K562 (cell line): ENCODE data around the gene ZP3.
"Not testable (repeated sequence)": the region's sequence is repeated elsewhere in the genome, so short reads cannot be mapped to it uniquely, and the experiment has no call there.

Experiments used
- BCLAF1 ChIP-seq, 2 experiments: fragments of 450-650 bp in 1 of 2; IDR thresholded peaks; 2 replicates each; pipeline ENCODE4 v1.6.1; 2011 to 2017; ENCODE audit warnings: low read depth in 2 of 2, antibody characterized with exemption in 1 of 2, borderline replicate concordance in 1 of 2, low read length in 1 of 2, mild to moderate bottlenecking in 1 of 2, mixed read lengths in 1 of 2; ENCODE audit not compliant: control insufficient read depth in 1 of 2
- BDP1 ChIP-seq: IDR thresholded peaks from 3 replicates; pipeline ENCODE4 v1.6.1; 2011; ENCODE audit not compliant: insufficient read length, insufficient read depth
- CTCF ChIP-seq, 3 experiments: IDR thresholded peaks in 2 of 3; conservative IDR thresholded peaks in 1 of 3; 2 replicates each; pipeline ENCODE4 v1.5.1; 2011 to 2012; ENCODE audit warnings: low read length in 3 of 3, mild to moderate bottlenecking in 3 of 3, control low read depth in 2 of 3, improper control_type of control experiment in 1 of 3, inconsistent platforms in 1 of 3, low read depth in 1 of 3, mixed read lengths in 1 of 3, moderate library complexity in 1 of 3; ENCODE audit not compliant: insufficient read depth in 2 of 3
- ELF1 ChIP-seq: fragments of 200-800 bp; sonication (Bioruptor generic); IDR thresholded peaks from 2 replicates; pipeline ENCODE4 v1.6.1; 2016; ENCODE audit warnings: missing genetic modification characterization, missing compliant biosample characterization
- HBP1 ChIP-seq: fragments of 450-650 bp; formaldehyde crosslinking; IDR thresholded peaks from 2 replicates; pipeline ENCODE4 v1.4.0; 2022; ENCODE audit warnings: missing genetic modification characterization
- JUND ChIP-seq, 2 experiments: IDR thresholded peaks; 2 replicates in 1 of 2; 3 replicates in 1 of 2; pipeline ENCODE4 v1.6.1; 2011; ENCODE audit warnings: borderline replicate concordance in 2 of 2, low read depth in 2 of 2, low read length in 2 of 2, improper control_type of control experiment in 1 of 2, missing biosample characterization in 1 of 2, missing genetic modification characterization in 1 of 2, missing genetic modification reagents in 1 of 2
- L3MBTL2 ChIP-seq: fragments of 450-650 bp; IDR thresholded peaks from 2 replicates; pipeline ENCODE4 v1.6.1; 2016; ENCODE audit warnings: mild to moderate bottlenecking, moderate library complexity
- NFE2L1 ChIP-seq: fragments of 450-650 bp; IDR thresholded peaks from 2 replicates; pipeline ENCODE4 v1.6.1; 2016; ENCODE audit warnings: missing genetic modification characterization, low read depth, mild to moderate bottlenecking, missing compliant biosample characterization, moderate library complexity, borderline replicate concordance
- PATZ1 ChIP-seq: fragments of 250-450 bp; sonication (Bioruptor Pico); IDR thresholded peaks from 2 replicates; pipeline ENCODE4 v1.5.0; 2020; ENCODE audit warnings: mild to moderate bottlenecking, borderline replicate concordance
- SIN3A ChIP-seq, 2 experiments: fragments of 150-350 bp in 1 of 2; IDR thresholded peaks; 2 replicates each; pipeline ENCODE4 v1.6.1; 2011 to 2016; ENCODE audit warnings: borderline replicate concordance in 2 of 2, low read depth in 2 of 2, low read length in 2 of 2, mild to moderate bottlenecking in 2 of 2, moderate library complexity in 2 of 2; ENCODE audit not compliant: control insufficient read depth in 1 of 2
- ZNF133 ChIP-seq: fragments of 250-450 bp; sonication (Bioruptor Pico); IDR thresholded peaks from 2 replicates; pipeline ENCODE4 v1.4.0; 2020; ENCODE audit warnings: mild to moderate bottlenecking
- ZNF668 ChIP-seq: fragments of 250-450 bp; sonication (Bioruptor Pico); IDR thresholded peaks from 2 replicates; pipeline ENCODE4 v1.8.0; 2022; ENCODE audit warnings: mild to moderate bottlenecking, inconsistent platforms

GRCh38 chr7:76395605-76395964 lies 29.2 kb upstream of the ZP3 start:
- not testable (repeated sequence) for TF ChIP-seq CTCF (IDR thresholded peaks at IDR 0.05 in 2 of 3, conservative IDR thresholded peaks at IDR 0.05 in 1 of 3; ENCODE audit: insufficient read depth in 2 of 3, low read depth in 1 of 3, low read length in 3 of 3); BDP1; ZNF668; ZNF133; JUND (IDR thresholded peaks at IDR 0.05; ENCODE audit: borderline replicate concordance, low read depth, low read length); JUND (tag; IDR thresholded peaks at IDR 0.05; ENCODE audit: borderline replicate concordance, low read depth, low read length); BCLAF1 (IDR thresholded peaks at IDR 0.05; ENCODE audit: borderline replicate concordance in 1 of 2, control insufficient read depth in 1 of 2, low read depth in 2 of 2, low read length in 1 of 2); ELF1 (tag); NFE2L1 (tag); SIN3A (IDR thresholded peaks at IDR 0.05; ENCODE audit: borderline replicate concordance in 2 of 2, control insufficient read depth in 1 of 2, low read depth in 2 of 2, low read length in 2 of 2); L3MBTL2; HBP1 (CRISPR knock-in tag); PATZ1
